Aorta (tissue), 5 donors: ENCODE data around the gene ID1. TPM values are rescaled to one million over a fixed set of nuclear protein-coding genes. Genes with fewer than 3 reads are reported as not detected.
A peak's percentile ranks its signal among the peaks of the same experiment; 100 is the strongest.
"Not testable (repeated sequence)": the region's sequence is repeated elsewhere in the genome, so short reads cannot be mapped to it uniquely, and the experiment has no call there.

ENCODE experiments used
- ATAC-seq: fragments of 200-7000 bp; cut with Tn5 transposase; one replicate; pipeline ENCODE4 v1.9.1; 2022; ENCODE audit warnings: moderate library complexity; ENCODE audit not compliant: low FRiP score
- DNase-seq, 2 donors: peaks; one replicate each; pipeline ENCODE4 v3.0.0-alpha.2; 2020
- H3K27ac ChIP-seq, 2 donors: one replicate each; pipeline ENCODE4 v1.5.1; 2013; ENCODE audit warnings: low read length in 2 of 2, mild to moderate bottlenecking in 2 of 2, moderate library complexity in 2 of 2, control low read depth in 1 of 2, inconsistent platforms in 1 of 2, low read depth in 1 of 2
- H3K27me3 ChIP-seq, 2 donors: one replicate each; pipeline ENCODE4 v1.6.1; 2013; ENCODE audit warnings: control low read depth in 1 of 2, low read length in 1 of 2, mild to moderate bottlenecking in 1 of 2, moderate library complexity in 1 of 2; ENCODE audit not compliant: insufficient read depth in 2 of 2, control insufficient read depth in 1 of 2
- H3K36me3 ChIP-seq, 2 donors: one replicate each; pipeline ENCODE4 v1.6.1; 2013; ENCODE audit warnings: control low read depth in 1 of 2, low read length in 1 of 2, mild to moderate bottlenecking in 1 of 2; ENCODE audit not compliant: insufficient read depth in 2 of 2, control insufficient read depth in 1 of 2
- H3K4me1 ChIP-seq, 2 donors: one replicate each; pipeline ENCODE4 v1.6.1; 2013; ENCODE audit warnings: low read length in 2 of 2, control low read depth in 1 of 2, mild to moderate bottlenecking in 1 of 2, moderate library complexity in 1 of 2; ENCODE audit not compliant: insufficient read depth in 2 of 2, control insufficient read depth in 1 of 2
- H3K4me3 ChIP-seq, 2 donors: one replicate each; pipeline ENCODE4 v1.5.1; 2013; ENCODE audit warnings: low read length in 2 of 2, control low read depth in 1 of 2, mild to moderate bottlenecking in 1 of 2
- H3K9me3 ChIP-seq: one replicate; pipeline ENCODE4 v1.6.1; 2013; ENCODE audit warnings: mild to moderate bottlenecking, low read length; ENCODE audit not compliant: control insufficient read depth
- WGBS, 2 donors: extraction: QIAGEN DNeasy Blood & Tissue Kit; methylation state at CpG; one replicate each; pipeline ENCODE4 v1.1.7; 2013; 5-methylcytosine and 5-hydroxymethylcytosine counted together
- intact Hi-C, 2 donors: fragments of 100-400 bp; cut with DNase I; formaldehyde crosslinking; loops; one replicate each; pipeline versions ENCODE4 v1.14.2 to v1.15.0; 2022
- polyA plus RNA-seq, 2 donors: library from polyadenylated mRNA; stranded (reverse); fragments of 200-250 nt; gene quantifications; one replicate each; pipeline ENCODE4 v1.2.3, GENCODE V29; 2013
- total RNA-seq, 2 donors: library from RNA; stranded (reverse); fragmentation: NEBNext Ultra II Directional; extraction: Animal tissue kit (Norgen Biotek cat#: 25700); gene quantifications; one replicate each; pipeline ENCODE4 v1.2.1, GENCODE V29; 2021
- donor health status: healthy with polysubstance abuse.
- donor health status: Bipolar disorder and iron deficiency.
- donor health status: DM: no; HTN: no; CAD: no.
- donor health status: DM: no; HTN: no; CAD: no.
- donor health status: DM: yes; HTN: yes; CAD: no.

Gene ID1
- total and polyA plus RNA-seq, 4 donors: 163 to 396 (median 276) TPM

DNA sequence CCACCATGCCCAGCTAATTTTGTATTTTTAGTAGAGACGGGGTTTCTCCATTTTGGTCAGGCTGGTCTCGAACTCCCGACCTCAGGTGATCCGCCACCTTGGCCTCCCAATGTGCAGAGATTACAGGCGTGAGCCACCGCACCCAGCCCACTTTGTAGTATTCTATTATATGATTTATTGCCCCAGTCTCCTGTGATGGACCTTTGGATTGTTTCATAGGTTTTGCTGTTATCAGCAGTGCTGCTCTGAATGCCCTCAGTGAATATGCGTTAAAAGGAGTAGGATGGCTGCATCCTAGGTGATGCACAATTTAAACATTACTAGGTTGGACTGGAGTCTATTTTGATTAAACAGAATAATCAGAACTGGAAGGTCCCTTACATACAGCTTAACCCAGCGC, 10.3 kb downstream of the ID1 start:
- no peak overlapping the region for H3K27ac ChIP-seq
- intact Hi-C loops: no loop called here
- DNase-seq: no peak
- no peak overlapping the region for H3K4me3 ChIP-seq
- no peaks in the 10 kb centered on the region for H3K27me3 ChIP-seq
- no peak for ATAC-seq
- WGBS, 2 donors: 89 to 90% methylated on average over 8 of the region's 8 CpGs
- no peaks in the 10 kb centered on the region for H3K9me3 ChIP-seq
- no peaks in the 10 kb centered on the region for H3K4me1 ChIP-seq
- H3K36me3 ChIP-seq: no peaks in the 10 kb centered on the region

DNA sequence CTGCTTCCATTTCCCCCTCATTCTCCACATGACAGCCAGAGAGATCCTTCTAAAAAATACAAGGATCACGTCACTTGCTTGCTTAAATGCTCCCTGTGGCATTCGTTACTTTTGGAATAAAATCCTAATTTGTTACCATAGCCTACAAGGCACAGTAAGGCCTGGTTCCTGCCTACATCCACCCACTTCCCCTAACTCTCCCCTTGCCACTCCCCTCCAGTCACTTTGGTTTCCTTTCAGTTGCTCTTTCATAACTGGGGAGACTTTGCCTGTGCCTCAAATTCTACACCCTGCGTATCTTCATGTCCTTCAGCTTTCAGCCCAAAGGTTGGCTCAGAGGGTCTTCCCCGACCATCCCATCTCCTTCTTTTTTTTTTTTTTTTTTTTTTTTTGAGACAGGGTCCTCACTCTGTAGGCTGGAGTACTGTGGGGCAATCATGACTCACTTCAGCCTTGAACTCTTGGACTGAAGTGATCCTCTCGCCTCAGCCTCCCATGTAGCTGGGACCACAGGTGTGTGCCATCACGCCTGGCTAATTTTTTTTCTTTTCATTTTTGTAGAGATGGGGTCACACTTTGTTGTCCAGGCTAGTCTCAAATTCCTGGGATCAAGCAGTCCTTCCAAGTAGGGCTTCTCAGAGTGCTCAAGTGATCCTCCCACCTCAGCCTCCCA, 12.5 kb downstream of the ID1 start:
- DNase-seq: no peak
- Histone ChIP-seq H3K27ac (no peak overlapping the region), H3K4me1 (no peaks in the 10 kb centered on the region), H3K36me3 (no peaks in the 10 kb centered on the region), H3K27me3 (no peaks in the 10 kb centered on the region), H3K9me3 (no peaks in the 10 kb centered on the region), H3K4me3 (no peak overlapping the region)
- 81 to 86% methylated on average over 6 of the region's 6 CpGs for WGBS, 2 donors
- no peak for ATAC-seq
- intact Hi-C loops: no loop called here

- WGBS, 2 donors: 86 to 88% methylated on average over 3 of the region's 3 CpGs
- no peaks in the 10 kb centered on the region for H3K36me3 ChIP-seq
- no peaks in the 10 kb centered on the region for H3K27me3 ChIP-seq
- ATAC-seq (no peak), DNase-seq (no peak)
- H3K27ac ChIP-seq: no peak overlapping the region
- H3K9me3 ChIP-seq: no peaks in the 10 kb centered on the region
- intact Hi-C loops: loop anchor here in 1 of 2 donors (5.0 kb wide), 1 partner anchor 102 kb away; the partner anchor contains the start of gene BCL2L1
- no peak overlapping the region for H3K4me3 ChIP-seq
- no peaks in the 10 kb centered on the region for H3K4me1 ChIP-seq
These were observed 15.2 kb downstream of the ID1 start for GRCh38 chr20:31620246-31620645.

DNA sequence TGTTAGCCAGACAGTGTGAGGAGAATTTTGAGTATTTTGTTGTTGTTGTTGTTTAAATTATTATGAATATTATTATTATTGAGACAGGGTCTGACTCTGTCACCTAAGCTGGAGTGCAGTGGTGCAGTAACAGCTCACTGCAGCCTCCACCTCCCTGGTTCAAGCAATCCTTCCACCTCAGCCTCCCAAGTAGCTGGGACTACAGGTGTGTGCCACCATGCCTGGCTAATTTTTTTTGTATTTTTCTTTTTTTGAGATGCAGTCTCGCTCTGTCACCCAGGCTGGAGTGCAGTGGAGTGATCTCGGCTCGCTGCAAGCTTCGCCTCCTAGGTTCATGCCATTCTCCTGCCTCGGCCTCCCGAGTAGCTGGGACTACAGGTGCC, 18.0 kb downstream of the ID1 start:
- 96% methylated on average over 6 of the region's 6 CpGs for WGBS, 2 donors
- not testable (repeated sequence) for DNase-seq, H3K27me3 ChIP-seq, H3K4me3 ChIP-seq, ATAC-seq, H3K36me3 ChIP-seq, H3K4me1 ChIP-seq, H3K27ac ChIP-seq, H3K9me3 ChIP-seq
- intact Hi-C loops: loop anchor here in 1 of 2 donors (5.0 kb wide), 1 partner anchor 99 kb away; the partner anchor contains the start of gene BCL2L1

DNA sequence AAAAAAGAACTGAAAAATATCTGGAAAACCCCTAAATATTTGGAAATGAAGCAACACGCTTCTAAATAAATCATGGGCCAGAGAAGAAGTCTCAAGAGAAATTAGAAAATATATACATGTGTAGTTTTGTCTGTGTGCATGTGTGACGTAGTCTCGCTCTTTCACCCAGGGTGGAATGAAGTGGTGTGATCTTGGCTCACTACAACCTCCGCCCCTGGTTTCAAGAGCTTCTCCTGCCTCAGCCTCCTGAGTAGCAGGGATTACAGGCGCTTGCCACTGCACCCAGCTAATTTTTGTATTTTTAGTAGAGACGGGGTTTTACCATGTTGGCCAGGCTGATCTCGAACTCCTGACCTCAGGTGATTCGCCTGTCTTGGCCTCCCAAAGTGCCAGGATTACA, 21.4 kb downstream of the ID1 start:
- H3K9me3 ChIP-seq, H3K27me3 ChIP-seq, H3K4me3 ChIP-seq, H3K27ac ChIP-seq, DNase-seq, H3K4me1 ChIP-seq, intact Hi-C loops, ATAC-seq, H3K36me3 ChIP-seq: not testable (repeated sequence)
- WGBS, 2 donors: 90 to 92% methylated on average over 8 of the region's 8 CpGs

- ATAC-seq: not testable (repeated sequence)
These were observed 23.0 kb downstream of the ID1 start for GRCh38 chr20:31628057-31628456.

GRCh38 chr20:31630187-31630790, 25.2 kb downstream of the ID1 start:
- Histone ChIP-seq H3K4me3 (no peak overlapping the region), H3K27me3 (no peaks in the 10 kb centered on the region), H3K9me3 (no peaks in the 10 kb centered on the region), H3K4me1 (no peaks in the 10 kb centered on the region), H3K36me3 (no peaks in the 10 kb centered on the region), H3K27ac (no peak overlapping the region)
- WGBS, 2 donors: 46% methylated on average over 2 of the region's 2 CpGs
- DNase-seq: no peak
- ATAC-seq: no peak
- intact Hi-C loops: no loop called here

More at GRCh38 chr20:31628057-31628456, 23.0 kb downstream of the ID1 start:
- H3K4me3 ChIP-seq, H3K36me3 ChIP-seq, H3K27me3 ChIP-seq, H3K9me3 ChIP-seq, intact Hi-C loops, H3K27ac ChIP-seq, DNase-seq, H3K4me1 ChIP-seq: not testable (repeated sequence)
- WGBS, 2 donors: 43 to 54% methylated on average over 2 of the region's 2 CpGs

- DNase-seq (no peak), ATAC-seq (peak; percentile 17)
- H3K9me3 ChIP-seq: no peaks in the 10 kb centered on the region
- H3K4me3 ChIP-seq: no peak overlapping the region
- no peaks in the 10 kb centered on the region for H3K36me3 ChIP-seq
- no peaks in the 10 kb centered on the region for H3K27me3 ChIP-seq
- 96 to 97% methylated on average over 40 of the region's 40 CpGs for WGBS, 2 donors
- intact Hi-C loops: no loop called here
- H3K27ac ChIP-seq: no peak overlapping the region
- H3K4me1 ChIP-seq: no peaks in the 10 kb centered on the region
These were observed 27.7 kb downstream of the ID1 start for GRCh38 chr20:31632548-31633338.
